ENCODE results near the gene RTF1.
"Not testable (repeated sequence)": the region's sequence is repeated elsewhere in the genome, so short reads cannot be mapped to it uniquely, and the experiment has no call there.

The RTF1 gene

GRCh38 chr15:41416742-41417417 lies at the start of gene RTF1:
RTF1 (plus strand) TSS chr15:41417095; CDS start chr15:41417116, 21 bp downstream.
- DNase-seq = peak; percentile 95

DNA sequence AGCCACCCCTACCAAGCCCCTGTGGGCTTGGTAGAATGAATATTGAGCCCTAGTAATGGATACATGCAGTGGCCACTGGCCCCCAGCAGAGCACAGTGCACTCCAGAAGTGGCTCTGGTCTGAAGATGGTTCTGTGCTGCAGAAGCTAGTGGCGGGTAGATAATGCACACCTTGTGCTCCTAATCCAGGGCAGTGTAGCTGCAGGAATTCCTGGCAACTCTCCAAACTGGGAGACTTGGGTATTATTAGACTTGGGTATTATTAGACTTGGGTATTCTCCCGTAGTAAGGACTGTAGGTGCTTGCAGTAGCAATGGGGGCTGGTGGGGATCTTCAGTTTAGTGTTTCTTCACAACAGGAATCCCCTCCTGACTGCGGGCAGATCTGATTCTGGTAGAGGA lies 49.5 kb upstream of the RTF1 start:
- no peak for DNase-seq

- no peak for DNase-seq
Observed at GRCh38 chr15:41377978-41378377, 38.9 kb upstream of the RTF1 start.

DNA sequence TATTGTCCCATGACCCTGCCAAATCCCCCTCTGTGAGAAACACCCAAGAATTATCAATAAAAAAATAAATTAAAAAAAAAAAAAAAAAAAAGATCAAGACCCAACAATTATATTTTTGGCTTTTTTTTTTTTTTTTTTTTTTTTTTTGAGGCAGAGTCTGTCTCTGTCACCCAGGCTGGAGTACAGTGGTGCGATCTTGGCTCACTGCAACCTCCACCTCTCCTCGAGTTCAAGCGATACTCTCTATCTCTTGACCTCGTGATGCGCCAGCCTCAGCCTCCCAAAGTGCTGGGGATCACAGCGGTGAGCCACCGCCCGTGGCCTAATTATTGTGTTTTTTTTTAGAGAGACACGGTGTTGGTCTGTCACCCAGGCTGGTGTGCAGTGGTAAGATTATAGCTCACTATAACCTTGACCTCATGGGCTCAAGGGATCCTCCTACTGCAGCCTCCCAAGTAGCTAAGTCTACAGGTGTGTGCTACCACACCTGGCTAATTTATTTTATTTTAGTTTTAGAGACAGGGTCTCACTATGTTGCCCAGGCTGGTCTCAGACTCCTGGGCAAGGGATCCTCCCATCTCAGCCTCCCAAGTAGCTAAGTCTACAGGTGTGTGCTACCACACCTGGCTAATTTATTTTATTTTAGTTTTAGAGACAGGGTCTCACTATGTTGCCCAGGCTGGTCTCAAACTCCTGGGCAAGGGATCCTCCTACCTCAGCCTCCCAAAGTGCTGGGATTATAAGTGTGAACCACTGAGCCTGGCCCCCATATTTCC lies 32.7 kb upstream of the RTF1 start:
- not testable (repeated sequence) for DNase-seq

DNA sequence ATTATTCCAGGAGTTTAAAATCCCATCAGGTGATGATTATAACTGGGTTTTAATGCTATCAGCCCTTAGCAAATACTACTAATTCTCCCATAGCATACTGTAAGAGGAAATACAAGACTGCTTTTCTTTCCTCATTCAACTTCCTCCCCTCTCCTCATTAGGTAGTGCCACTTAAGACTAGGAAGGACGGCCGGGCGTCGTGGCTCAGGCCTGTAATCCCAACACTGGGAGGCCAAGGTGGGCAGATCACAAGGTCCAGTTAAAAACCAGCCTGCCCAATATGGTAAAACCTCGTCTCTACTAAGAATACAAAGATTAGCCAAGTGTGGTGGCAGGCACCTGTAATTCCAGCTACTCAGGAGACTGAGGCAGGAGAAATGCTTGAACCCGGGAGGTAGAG lies 29.2 kb upstream of the RTF1 start:
- no peak for DNase-seq

GRCh38 chr15:41392659-41393058 lies 24.2 kb upstream of the RTF1 start:
- no peak for DNase-seq

- DNase-seq = no peak
Observed at GRCh38 chr15:41394924-41395323, 22.0 kb upstream of the RTF1 start.

GRCh38 chr15:41396111-41396510 lies 20.8 kb upstream of the RTF1 start:
- no peak for DNase-seq

DNA sequence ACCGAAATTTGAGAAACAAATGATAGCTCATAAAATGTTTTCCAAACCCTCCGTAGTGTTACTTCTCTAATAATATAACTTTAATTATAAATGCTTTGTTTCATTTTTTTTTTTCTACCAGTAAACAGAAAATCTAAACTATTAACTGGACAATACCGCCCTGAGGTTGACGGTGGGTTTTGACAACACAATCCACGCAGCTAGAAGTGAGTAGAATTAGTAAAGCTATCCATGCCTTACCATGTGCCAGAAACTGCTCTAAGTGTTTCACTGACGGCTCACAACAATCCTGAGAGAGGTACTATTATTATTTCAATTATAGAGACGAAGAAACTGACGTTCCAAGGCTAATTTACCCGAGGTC lies 15.0 kb upstream of the RTF1 start:
- no peak for DNase-seq

DNA sequence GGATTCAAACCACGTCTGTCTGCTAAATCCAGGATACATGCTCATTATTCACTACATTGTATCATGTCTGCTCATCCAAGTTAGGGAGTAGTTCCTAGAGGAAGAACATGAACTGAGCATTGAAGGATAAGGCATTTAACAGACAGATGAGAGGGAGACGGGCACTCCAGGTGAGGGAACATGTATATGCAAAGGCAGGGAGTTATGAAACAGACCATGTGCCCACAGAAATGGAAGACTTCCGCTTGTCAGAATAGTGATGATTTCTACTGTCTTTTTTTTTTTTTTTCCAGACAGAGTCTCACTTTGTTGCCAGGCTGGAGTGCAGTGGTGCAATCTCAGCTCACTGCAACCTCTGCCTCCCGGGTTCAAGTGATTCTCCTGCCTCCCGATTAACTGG lies 9.6 kb upstream of the RTF1 start:
- DNase-seq = no peak

DNA sequence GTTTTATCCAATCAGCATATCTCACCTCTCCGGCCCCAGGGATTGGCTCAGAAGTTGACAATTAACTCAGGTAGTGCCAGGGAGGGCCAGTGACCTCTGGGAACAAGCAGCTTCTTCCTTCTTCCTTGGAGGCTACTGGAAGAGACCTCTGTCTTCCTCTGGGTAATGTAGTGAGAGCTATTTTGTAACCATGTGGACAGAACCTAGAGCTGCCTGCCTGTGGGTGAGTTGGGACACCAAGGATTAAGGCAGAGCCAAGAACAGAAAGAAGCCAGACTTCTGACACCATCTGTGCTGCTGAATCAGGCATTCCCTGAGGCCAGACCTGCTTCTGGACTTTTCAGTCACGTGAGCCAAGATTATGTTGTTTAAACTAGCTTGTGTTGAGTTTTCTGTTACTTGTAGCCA lies 8.7 kb upstream of the RTF1 start:
- DNase-seq = no peak

GRCh38 chr15:41411031-41411430 lies 5.9 kb upstream of the RTF1 start:
- no peak for DNase-seq

GRCh38 chr15:41411441-41411840 lies 5.5 kb upstream of the RTF1 start:
- DNase-seq = no peak

DNA sequence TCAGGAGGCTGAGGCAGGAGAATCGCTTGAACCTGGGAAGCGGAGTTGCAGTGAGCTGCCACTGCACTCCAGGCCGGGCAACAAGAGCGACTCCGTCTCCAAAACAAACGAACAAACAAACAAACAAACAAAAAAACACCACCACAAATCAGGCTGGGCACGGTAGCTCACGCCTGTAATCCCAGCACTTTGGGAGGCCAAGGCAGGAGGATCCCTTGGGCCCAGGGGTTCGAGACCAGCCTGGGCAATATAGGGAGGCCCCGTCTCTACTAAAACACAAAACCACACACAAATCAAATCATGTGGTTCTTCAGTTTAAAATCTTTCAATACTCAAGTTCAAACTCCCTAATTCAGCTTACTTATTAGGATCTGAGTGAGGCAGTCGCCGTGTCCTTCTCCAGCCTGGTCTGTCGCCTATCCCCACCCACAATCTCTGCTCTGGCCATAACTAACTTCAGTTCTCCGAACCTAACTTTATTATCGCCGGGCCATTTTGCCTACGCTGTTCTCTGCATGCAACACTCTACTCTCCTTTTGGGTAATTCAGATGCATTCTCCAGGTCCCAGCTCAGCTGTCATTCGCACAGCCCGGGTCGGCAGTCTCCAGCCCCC lies 660 bp upstream of the RTF1 start:
- DNase-seq = no peak

- DNase-seq = no peak
Observed at GRCh38 chr15:41417418-41418195, 712 bp downstream of the RTF1 start.

DNA sequence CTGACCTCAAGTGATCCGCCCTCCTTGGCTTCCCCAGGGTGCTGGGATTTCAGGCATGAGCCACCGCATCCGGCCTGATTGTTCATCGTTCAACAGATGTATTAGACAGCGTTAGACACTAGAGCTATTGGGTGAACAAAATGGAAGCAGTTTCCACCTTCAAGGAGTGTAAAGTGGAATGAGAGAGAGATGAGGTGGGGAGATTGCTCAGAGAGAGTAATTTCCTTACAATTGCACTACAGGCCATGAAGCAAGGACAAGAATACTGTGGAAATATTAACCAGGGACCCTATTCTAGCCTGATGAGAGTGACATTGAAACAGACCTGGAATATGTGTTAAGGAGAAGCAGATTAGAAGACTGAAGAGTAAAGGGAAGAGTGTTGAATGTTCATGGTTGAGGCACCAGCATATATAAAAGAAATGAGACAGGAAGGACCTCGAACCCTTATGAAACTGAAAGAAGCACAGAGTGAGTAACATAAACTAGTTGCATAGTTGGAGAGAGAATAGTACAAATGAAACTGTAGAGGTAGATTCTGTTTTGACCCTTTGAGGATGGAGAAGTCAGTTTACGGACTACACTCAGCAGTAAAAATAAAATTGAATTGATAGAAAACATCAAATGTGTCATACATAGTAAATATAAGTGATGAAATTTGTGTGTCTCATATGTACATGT lies 7.2 kb downstream of the RTF1 start:
- DNase-seq = no peak

- DNase-seq = no peak
Observed at GRCh38 chr15:41424809-41425208, 7.9 kb downstream of the RTF1 start.

GRCh38 chr15:41425907-41426306 lies 9.0 kb downstream of the RTF1 start:
- not testable (repeated sequence) for DNase-seq

- DNase-seq = no peak
Observed at GRCh38 chr15:41429003-41429890, 12.4 kb downstream of the RTF1 start.

GRCh38 chr15:41435037-41435786 lies 18.3 kb downstream of the RTF1 start:
- no peak for DNase-seq

DNA sequence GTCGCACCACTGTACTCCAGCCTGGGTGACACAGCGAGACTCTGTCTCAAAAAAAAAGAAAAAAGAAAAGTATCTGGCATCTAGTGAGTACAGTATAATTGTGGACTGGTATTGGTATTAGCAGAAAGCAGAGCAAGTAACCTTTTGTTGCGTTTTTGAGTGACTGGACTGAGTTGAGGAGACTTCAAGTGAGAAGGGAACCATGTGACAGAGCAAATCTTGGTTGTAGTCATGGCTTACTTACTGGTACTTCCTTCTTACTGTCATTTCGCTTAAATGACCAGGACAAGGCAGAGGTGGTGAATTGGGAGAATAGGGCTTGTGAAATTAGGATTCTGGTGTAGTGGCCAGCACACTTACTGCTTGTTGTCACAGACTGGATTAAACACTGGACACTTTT lies 20.6 kb downstream of the RTF1 start:
- no peak for DNase-seq

Data from activated CD4-positive, alpha-beta T cell treated with anti-CD3 and anti-CD28 coated beads for 1 hour (primary cell).